NCI-H2196 (cell line): ENCODE data around the gene GALNT5.

Experiments used
- DNase-seq: peaks from one replicate; lab custom pipeline; 2025; ENCODE audit not compliant: unreplicated experiment; lab: John Stamatoyannopoulos, UW

The GALNT5 gene

GRCh38 chr2:157283468-157283867 lies 26.0 kb downstream of the GALNT5 start:
- no peak for DNase-seq

- no peak for DNase-seq
These were observed 29.7 kb downstream of the GALNT5 start for GRCh38 chr2:157287160-157287559.

GRCh38 chr2:157290525-157290924 lies 33.0 kb downstream of the GALNT5 start:
- DNase-seq, result no peak

GRCh38 chr2:157291018-157291417 lies 33.5 kb downstream of the GALNT5 start:
- DNase-seq, result no peak

GRCh38 chr2:157292853-157293252 lies 35.3 kb downstream of the GALNT5 start:
- DNase-seq, result no peak

GRCh38 chr2:157296490-157296889 lies 39.0 kb downstream of the GALNT5 start:
- no peak for DNase-seq

- DNase-seq, result no peak
These were observed 39.5 kb downstream of the GALNT5 start for GRCh38 chr2:157296958-157297357.

- DNase-seq, result no peak
These were observed 43.8 kb downstream of the GALNT5 start for GRCh38 chr2:157301307-157301706.

GRCh38 chr2:157302492-157303099 lies 45.1 kb downstream of the GALNT5 start:
- DNase-seq, result peak; percentile 79

GRCh38 chr2:157303612-157304011 lies 46.1 kb downstream of the GALNT5 start:
- no peak for DNase-seq

GRCh38 chr2:157304811-157305722 lies 47.6 kb downstream of the GALNT5 start:
- DNase-seq, result no peak

- DNase-seq, result no peak
These were observed 48.2 kb downstream of the GALNT5 start for GRCh38 chr2:157305723-157306110.

- DNase-seq, result no peak
These were observed 49.5 kb downstream of the GALNT5 start for GRCh38 chr2:157307021-157307420.

GRCh38 chr2:157309878-157310277 lies 52.4 kb downstream of the GALNT5 start:
- no peak for DNase-seq

- DNase-seq, result no peak
These were observed 54.2 kb downstream of the GALNT5 start for GRCh38 chr2:157311706-157312105.

GRCh38 chr2:157312866-157313486 lies 55.5 kb downstream of the GALNT5 start:
- no peak for DNase-seq

GRCh38 chr2:157315901-157316300 lies 58.4 kb downstream of the GALNT5 start:
- DNase-seq, result no peak

- DNase-seq, result no peak
These were observed 61.4 kb downstream of the GALNT5 start for GRCh38 chr2:157318884-157319283.

GRCh38 chr2:157319795-157320194 lies 62.3 kb downstream of the GALNT5 start:
- no peak for DNase-seq

- no peak for DNase-seq
These were observed 62.9 kb downstream of the GALNT5 start for GRCh38 chr2:157320409-157320808.

- DNase-seq, result no peak
These were observed 64.0 kb downstream of the GALNT5 start for GRCh38 chr2:157321466-157321865.

- DNase-seq, result no peak
These were observed 64.9 kb downstream of the GALNT5 start for GRCh38 chr2:157322432-157322831.
